Frontal cortex (tissue), 4 donors: ENCODE data around the gene RALGAPA2. TPM values are rescaled to one million over a fixed set of nuclear protein-coding genes. Genes with fewer than 3 reads are reported as not detected.
A peak's percentile ranks its signal among the peaks of the same experiment; 100 is the strongest.

Experiments used
- DNase-seq, 2 donors: peaks; one replicate each; pipeline ENCODE4 v3.0.0; 2012; ENCODE audit warnings: low spot score in 2 of 2
- FAIRE-seq: peaks from 2 replicates; lab custom pipeline; 2012; peaks lifted over from hg19 to GRCh38; lab: Jason Lieb, UNC
- total RNA-seq: library from RNA; depleted of rRNA; stranded (reverse); fragments of >200 nt; gene quantifications from one replicate; pipeline ENCODE4 v1.2.3, GENCODE V29; 2014
- donor health status: control.
- donor health status: control.
- donor health status: control.

Gene RALGAPA2
- total RNA-seq, 1 donor from 2014 or later: 45.7 TPM

DNA sequence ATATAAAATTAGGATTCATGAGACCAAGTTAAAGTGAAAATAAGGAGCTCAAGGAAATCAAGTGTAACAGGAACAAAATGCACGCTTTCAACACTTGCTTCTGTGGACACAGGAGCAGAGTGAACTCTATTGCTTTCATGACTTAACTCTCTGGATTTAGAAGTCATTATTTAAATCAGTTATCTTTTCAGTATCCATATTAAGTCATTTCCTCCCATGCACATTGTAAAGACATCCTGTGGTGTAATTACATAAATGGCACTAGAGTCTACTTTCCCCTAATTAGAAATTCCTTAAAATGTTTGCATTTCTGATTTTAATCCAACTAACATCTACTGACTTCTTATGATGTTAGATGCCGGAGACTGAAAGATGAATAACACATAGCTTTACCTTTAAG lies 256.5 kb downstream of the RALGAPA2 start:
- no peak for FAIRE-seq
- no peak for DNase-seq

DNA sequence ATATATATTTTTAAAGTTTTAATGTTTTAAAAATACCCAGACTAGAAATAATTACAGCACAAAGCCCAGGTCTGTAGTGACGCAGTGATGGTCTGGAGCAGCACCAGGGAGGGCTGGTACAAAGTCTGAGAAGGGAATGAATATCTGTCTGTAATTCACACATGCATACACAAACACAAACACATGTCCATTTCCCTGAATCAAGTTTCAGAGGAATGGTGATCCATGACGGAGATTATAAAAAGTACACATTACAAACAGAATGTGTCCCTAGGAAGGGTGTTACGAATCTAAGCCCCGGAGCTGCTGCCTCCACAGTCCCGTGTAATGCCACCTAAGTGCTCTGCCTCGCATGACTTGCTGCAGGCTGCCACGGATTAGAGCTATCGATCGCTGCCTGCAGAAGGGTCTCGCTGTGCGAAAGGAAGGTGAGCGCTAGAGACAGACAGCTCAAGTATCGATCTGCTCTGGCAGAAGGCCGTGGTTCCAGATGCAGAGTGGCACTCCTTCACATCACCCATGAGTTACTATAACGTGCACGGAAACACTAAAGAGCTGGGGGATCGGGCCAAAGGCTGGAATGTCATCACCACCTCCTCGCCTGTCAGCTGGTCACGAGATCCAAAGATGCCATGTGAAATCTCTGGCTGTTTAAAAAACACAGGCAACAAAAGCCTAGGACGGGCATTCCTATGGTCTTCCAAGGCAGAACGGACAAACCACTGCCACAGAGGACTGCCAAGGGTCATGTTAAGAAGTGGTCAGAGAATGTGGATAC lies 257.4 kb downstream of the RALGAPA2 start:
- FAIRE-seq (no peak), DNase-seq (no peak)

DNA sequence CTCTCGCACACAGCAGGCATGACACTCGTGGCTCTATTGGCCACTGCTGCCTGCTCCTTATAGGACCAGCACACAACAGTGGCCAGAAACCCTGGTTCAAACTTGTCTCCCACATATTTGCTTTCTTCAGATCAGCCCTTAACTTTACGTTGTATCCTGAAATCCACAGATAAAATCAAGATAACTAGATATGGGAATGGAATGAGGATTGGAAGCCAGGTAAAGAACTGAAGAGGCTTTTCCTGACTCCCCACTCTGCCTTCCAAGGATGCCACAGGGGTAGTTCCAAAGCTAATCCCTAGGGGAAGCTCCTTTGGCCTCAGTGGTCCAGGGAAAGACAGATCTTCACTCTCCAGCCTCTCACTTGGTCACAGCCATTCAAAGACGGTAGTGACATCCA lies 258.1 kb downstream of the RALGAPA2 start:
- FAIRE-seq (no peak), DNase-seq (no peak)

DNA sequence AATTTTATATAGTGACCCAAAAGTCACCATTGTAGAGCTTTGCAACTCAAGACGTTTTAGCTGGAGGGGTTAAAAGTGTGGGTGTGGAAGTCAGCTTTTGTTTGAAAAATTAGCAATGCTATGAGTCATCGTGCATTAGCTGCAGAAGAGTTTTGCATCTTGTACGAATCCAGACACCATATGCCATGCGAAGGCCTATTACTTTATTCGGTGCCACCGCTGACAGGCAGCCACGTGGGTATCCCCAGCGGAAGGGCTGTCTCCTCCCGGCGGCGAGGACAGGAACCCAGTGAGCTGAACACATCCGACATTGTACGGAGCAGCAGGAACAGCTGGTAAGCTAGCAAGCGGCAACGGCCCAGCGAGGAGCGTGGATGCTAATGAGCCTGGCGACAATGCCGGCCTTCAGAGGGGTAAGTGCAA lies 260.2 kb downstream of the RALGAPA2 start:
- DNase-seq (peak; percentile 55 to 57), FAIRE-seq (no peak)

DNA sequence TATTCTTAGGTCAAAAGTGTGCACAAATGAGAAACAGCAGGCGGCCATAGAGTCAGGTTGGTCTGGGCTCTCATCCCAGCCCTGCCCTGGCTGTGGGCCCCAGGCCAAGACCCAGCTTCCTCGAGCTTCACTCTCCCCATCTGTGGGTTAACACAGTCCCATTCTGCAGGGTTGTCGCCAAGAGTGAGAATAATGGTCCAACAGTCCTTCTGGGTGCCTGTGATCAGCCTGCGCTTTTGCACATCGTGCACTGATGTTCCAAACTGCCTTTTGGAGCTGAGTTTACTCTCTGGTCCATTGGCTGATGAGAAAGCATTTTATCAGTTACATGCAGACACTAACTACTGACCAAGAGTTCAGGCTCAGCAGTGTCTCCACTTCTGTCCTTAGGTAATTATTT lies 261.9 kb downstream of the RALGAPA2 start:
- FAIRE-seq: no peak
- no peak for DNase-seq

DNA sequence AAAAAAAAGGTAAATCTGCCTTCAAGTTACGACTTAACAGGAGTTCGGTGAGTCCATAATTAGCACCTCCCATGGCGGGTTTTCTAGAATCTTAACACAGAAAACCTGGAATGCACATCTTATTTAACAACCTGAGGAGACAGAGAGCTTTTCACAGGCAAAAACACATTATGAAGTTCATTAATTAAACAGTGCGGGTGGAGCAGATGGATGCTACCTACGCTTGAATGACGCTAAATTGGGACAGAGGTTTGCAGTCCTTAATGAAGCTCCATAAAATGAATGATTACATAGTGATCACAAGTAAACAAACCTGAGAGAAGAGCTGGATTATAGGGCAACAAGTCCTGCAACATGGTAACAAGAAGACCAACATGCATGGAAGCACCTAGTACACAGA lies 263.6 kb downstream of the RALGAPA2 start:
- FAIRE-seq (no peak), DNase-seq (no peak)

DNA sequence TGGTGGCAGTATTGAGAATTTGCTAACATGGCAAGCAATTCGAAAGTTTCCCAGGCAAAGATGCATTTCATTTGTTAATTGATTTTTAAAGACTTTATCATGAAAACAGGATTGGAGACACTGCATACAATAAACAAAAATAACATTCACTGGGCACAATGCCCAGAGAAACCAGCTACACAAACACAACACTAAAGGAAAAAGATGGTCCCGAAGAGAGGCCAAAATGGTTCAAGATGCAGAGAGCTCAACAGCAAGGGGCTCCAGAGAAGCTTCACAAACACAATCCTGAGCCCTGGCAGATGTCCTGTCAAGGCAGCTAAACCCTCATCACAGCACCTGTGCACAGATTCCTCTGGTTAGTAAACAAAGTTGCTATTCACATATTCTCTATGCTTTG lies 265.2 kb downstream of the RALGAPA2 start:
- no peak for FAIRE-seq
- DNase-seq: no peak

DNA sequence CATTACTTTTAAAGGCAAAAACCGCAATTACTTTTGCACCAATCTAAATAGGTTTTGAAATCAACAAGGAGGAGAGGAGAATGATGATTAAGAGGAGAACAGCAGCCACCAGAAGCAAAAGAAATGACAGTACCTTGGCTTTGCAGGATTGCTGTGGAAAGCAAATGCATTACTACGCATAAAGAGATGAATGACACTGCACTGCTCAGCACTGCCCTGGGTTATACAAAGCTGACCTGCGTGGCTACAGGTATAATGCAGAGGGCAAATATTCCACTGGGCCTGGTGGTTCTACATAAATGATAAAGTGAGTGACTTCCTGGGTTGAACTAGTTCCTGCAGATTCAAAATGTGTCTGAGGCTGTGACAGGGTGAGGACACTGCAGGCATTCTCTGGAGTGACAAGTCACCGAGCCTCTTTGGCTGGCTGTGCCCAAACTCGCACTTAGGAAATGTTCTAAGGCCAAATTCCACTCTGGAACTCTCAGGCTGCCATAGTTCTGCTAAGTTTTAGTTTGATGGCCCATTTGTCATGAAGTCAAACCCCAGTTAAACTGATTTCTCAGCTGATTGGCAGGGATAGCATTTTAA lies 265.9 kb downstream of the RALGAPA2 start:
- FAIRE-seq (no peak), DNase-seq (no peak)

DNA sequence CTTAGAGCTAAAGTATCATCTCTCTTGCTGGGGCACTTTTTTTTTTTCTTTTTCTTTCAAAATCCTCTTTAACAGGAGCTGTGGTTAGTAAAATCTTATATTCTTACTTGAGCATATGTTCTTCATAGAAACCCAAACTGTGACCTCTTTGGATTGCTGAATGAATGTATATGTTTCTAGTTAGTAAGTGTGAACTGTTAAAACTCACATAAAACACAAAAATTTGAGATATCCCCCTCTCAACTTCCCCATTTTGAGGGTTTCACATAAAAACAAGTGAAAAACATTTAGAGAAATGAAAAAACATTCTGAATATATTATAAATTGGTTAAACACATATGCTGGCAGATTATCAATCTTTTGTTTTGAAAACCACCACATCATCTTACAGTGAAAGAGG lies 266.4 kb downstream of the RALGAPA2 start:
- FAIRE-seq (no peak), DNase-seq (no peak)

DNA sequence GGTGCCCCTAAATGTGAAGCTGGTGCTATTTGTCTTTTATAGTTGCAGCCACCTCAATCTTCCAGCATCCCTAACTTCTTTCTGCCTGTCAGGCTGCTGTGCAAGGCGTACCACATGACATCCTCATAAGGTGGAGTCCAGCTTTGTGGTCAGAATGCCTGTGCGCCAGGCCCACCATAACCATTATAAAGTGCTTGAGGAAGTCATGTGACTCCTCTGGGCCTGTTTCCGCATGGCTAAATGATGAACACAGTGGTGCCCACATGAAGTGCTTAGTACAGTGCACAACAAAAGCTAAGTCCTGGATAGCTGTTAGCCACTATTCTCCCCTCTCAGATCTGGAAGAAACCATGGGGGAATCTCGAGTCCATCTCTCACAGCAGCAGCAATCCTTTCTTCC lies 268.9 kb downstream of the RALGAPA2 start:
- FAIRE-seq: no peak
- DNase-seq: no peak

DNA sequence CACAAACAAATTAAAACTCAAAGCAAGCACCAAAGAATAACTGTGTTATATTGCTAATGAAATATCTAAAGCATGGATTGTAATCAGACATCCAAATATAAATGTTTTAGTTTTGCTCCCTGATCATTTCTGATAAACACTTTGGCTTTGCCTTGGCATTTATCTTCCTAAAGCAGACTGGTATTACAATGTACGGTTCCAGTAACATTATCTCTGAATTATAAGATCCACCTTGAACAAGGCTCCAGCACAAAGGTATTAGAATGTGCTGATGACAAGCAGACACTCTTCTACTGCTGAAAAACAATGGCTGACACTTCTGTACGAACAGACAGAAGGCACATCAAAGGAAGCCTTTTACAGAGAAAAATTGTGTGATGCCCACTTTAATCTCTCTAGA lies 270.0 kb downstream of the RALGAPA2 start:
- DNase-seq (no peak), FAIRE-seq (no peak)

DNA sequence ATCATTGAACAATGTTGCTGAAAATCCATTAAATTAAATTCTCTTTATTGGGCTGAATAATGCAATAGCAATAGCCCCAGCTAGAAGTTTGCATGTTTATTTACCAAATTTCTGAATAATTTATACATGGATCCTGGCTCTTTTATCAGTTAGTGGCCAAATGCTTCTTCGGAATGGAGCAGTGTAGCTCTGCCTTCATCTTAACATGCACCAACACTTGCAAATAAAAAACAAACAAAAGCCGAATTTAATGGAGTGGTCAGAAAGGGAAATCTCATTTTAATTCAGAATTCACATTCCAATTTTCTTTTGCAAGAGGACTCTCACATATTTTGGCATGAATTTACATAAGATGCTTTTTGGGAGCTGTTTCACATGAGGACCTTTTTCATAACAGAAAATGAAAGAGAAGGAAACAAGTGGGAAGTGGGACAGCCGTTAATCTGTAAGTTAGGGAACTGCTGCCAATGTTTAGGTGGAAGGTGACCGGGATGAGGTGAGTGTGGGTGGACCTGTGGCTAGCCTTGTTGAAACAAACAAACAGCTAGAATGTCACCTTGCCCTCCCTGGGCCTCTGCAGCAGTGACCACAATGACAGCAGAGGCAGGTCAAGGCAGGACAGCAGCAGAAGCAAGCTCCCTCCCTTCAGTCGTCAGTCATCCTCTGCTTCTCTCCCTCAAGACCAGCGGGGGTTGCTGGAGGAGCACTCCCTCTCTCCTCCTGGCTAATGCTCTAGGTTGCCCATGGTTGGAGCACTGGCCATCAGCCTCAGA lies 271.4 kb downstream of the RALGAPA2 start:
- DNase-seq (no peak), FAIRE-seq (no peak)

DNA sequence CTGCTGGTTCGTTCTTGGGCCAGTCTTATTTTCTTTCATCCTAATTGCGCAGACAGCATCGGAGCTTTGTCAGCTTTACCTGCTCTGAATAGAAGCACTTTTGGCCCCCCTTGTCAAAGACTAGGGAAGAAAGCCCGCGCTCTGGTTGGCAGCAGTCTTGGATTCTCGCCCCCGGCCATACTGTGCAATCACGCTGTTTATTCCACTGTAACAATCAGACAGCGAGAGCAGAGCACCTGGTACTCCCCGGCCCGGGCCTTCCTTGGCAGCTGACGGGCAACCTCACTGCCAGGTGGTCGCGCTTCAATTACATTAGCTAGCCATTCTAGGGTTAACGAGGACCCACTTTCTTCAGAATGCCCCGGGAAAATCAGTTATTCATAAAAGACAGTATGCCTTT lies 272.0 kb downstream of the RALGAPA2 start:
- no peak for FAIRE-seq
- DNase-seq: no peak

DNA sequence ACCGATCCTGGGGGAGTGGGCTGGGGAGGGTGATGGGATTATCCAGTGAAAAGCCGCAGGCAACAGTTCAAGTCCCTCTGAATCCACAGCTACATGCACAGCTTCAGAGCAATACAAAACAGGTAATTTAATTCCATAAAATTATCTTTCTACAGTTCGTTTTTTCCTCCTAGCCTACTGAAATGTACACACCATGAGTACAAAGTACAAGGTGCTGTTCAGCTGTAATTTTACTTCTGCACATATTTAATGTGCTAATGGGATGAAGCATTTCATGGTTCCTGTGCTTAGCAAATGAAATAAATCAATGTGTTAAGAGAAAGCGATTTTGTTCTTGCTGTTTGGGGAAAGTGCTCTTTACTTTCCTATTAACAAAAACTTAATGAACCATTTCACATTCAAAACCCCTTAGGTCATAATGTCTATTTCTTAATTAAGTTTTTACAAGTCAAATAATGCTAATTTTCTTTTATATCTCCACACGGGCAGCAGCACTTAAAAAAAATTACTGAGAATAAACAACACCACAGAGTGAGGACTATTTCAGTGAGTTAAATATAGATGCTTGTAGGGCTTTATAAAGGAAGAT lies 272.7 kb downstream of the RALGAPA2 start:
- FAIRE-seq (no peak), DNase-seq (no peak)

DNA sequence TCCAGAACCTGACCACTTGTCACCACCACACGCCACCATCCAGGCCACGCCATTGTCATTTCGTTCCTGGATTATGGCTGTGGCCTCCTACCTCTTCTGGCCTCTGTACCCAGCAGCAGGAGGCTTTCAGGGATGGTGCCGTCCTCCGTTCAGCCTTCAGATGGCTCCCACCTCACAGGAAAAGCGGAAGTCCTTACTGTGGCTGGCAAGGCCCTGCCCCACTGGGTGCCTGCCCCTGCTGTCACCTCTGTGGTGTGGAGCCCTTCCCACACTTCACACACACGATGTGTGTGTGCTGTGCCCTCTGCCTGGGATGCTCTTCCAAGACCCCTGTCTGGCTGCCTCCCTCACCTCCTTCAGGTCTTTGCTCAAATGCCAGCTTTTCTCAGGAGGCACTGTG lies 275.1 kb downstream of the RALGAPA2 start:
- FAIRE-seq: no peak
- no peak for DNase-seq

DNA sequence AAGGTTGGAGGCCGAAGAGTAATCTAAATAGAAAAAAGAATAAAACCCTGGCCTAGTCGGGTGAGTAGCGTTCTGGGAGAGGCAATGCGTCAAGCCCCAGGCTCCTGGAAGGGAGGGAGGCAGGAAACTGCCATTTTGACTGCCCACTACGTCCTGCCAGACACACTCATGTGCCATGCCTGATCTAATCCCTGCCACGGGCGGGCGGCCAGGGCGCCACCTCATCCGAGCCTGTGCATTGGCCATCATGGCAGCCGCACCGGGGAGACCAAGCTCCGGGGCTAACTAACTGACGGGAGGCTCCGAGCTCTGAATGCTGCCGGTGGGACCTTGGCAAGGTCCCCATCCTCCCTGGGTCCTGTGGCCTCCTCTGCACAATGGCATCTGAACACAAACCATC lies 275.8 kb downstream of the RALGAPA2 start:
- FAIRE-seq (no peak), DNase-seq (no peak)

DNA sequence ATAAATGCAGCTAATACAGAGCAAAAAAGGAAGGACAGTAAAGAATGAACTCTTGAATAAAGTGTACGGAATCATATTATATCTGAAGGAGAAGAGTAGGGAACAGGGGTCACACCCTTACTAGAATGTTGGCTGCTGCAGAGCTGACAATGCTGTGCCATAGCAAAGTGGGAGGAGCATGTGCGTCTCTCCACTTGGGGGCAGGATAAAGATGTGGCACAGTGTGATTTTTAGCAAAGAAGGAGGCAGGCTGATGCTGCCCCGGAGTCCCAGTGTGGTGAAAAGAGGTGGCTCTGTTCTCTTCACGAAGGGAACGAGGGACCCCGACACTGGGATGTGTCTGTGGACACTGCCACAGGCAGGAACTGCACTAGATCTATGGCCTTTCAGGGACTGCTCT lies 277.0 kb downstream of the RALGAPA2 start:
- FAIRE-seq (no peak), DNase-seq (peak in 1 of 2 donors; percentile 24)

DNA sequence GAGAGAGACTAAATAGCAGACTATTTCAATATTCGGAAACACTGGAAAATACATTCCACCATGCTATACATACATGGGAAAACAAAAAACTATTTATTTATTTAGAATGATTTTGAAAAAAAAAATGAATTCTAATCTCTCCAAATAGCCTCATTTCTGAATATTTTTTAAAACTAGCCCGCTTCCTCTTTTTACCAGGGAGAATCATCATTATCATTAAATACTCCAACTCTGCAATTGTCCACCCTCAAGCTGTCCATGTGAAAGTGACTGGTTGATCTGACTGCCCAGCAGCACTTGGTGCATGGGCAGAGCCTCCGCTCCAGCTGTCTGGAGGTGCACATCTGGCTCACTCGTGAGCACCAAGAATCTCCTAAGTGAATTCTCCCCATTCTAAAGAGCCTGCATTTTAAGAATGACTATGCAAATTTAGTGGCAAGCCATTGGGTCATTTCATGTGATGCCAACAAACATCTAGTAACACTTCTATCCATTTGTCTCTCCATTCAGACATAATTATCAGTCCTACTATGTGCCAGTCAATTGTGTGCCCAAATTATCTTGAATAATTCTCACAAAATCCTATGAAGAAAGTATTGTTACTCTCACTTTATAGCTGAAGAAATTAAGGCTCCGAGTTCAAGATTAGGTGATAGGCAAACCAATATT lies 279.7 kb downstream of the RALGAPA2 start:
- DNase-seq: no peak
- FAIRE-seq: no peak

DNA sequence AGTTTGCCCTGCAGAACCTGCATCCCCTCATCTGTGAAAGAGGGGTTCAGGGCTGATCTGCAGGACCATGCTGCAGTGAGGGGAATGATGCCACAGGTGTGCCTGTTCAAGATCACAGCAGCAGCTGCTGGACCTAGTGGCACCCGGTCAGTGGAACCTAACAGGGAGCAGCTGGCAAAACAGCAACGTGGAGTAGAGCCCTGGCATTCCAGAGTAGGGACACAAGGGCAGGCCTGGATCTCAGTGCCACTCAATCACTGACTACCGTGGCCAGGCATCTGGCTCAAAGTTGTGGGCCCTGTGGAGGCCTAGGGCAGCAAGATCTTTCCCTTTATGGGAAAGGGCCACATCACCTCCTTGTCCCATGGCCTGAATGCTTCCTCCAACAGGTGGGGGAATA lies 282.4 kb downstream of the RALGAPA2 start:
- DNase-seq: no peak
- no peak for FAIRE-seq

DNA sequence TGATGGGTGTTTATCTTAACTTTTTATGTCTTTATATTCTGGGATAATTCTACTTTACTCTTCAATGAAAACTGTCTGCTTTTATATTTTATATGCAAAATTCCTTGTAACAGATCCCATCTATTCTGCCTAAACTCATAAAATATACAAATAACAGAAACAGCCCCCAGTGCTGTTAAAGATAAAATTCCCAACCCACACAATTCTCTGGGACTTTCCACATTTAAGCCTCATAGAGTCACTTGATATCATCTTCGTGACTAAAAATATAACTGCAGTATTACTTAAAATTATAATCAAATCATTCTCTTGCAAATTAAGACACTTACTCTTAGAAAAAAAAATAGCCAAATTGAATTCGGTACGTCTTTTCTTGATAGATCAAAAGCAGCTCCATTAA lies 284.4 kb downstream of the RALGAPA2 start:
- FAIRE-seq: no peak
- no peak for DNase-seq
